Mesenchymal stem cell (in vitro differentiated cells and primary cell): ENCODE measurements around the gene ZNF574.
A peak's percentile ranks its signal among the peaks of the same experiment; 100 is the strongest.

Experiments used
- DNase-seq: peaks from one replicate; pipeline ENCODE4 v3.0.0-alpha.2; 2013
- H2AFZ ChIP-seq: one replicate; pipeline ENCODE4 v1.6.1; 2013; ENCODE audit warnings: low read depth, mild to moderate bottlenecking, control low read depth, inconsistent platforms, low read length, moderate library complexity
- H2AK5ac ChIP-seq: 2 replicates; pipeline ENCODE4 v1.6.1; 2013; ENCODE audit warnings: low read length, moderate library complexity, mild to moderate bottlenecking, inconsistent platforms; ENCODE audit not compliant: severe bottlenecking
- H2BK120ac ChIP-seq: one replicate; pipeline ENCODE4 v1.6.1; 2013; ENCODE audit warnings: low read depth, mild to moderate bottlenecking, inconsistent platforms, low read length, moderate library complexity
- H2BK12ac ChIP-seq, 2 experiments: one replicate each; pipeline ENCODE4 v1.6.1; 2013; ENCODE audit warnings: inconsistent platforms in 2 of 2, low read length in 2 of 2, mild to moderate bottlenecking in 2 of 2, moderate library complexity in 2 of 2, control low read depth in 1 of 2
- H2BK15ac ChIP-seq: one replicate; pipeline ENCODE4 v1.6.1; 2013; ENCODE audit warnings: mild to moderate bottlenecking, low read depth, inconsistent platforms; ENCODE audit not compliant: poor library complexity, severe bottlenecking
- H2BK5ac ChIP-seq: 2 replicates; pipeline ENCODE4 v1.6.1; 2013; ENCODE audit warnings: low read depth, mild to moderate bottlenecking, low read length, control low read depth, inconsistent platforms; ENCODE audit not compliant: poor library complexity, severe bottlenecking
- H3K14ac ChIP-seq, 2 experiments: one replicate each; pipeline ENCODE4 v1.6.1; 2013; ENCODE audit warnings: inconsistent platforms in 2 of 2, low read length in 2 of 2, control low read depth in 1 of 2, mild to moderate bottlenecking in 1 of 2, moderate library complexity in 1 of 2
- H3K18ac ChIP-seq, 2 experiments: one replicate each; pipeline ENCODE4 v1.6.1; 2013; ENCODE audit warnings: inconsistent platforms in 2 of 2, low read length in 2 of 2, control low read depth in 1 of 2, low read depth in 1 of 2, mild to moderate bottlenecking in 1 of 2
- H3K23ac ChIP-seq, 2 experiments: one replicate each; pipeline ENCODE4 v1.6.1; 2013; ENCODE audit warnings: inconsistent platforms in 2 of 2, low read length in 2 of 2, mild to moderate bottlenecking in 2 of 2, moderate library complexity in 2 of 2, control low read depth in 1 of 2
- H3K27ac ChIP-seq: 2 replicates; pipeline ENCODE4 v1.5.1; 2013; ENCODE audit warnings: mild to moderate bottlenecking, moderate library complexity, low read length, control low read depth, inconsistent platforms; ENCODE audit not compliant: poor library complexity, severe bottlenecking
- H3K27me3 ChIP-seq, 2 experiments: 2 replicates each; pipeline versions ENCODE4 v1.6.1 to v1.7.0; 2013; ENCODE audit warnings: low read length in 2 of 2, mild to moderate bottlenecking in 2 of 2, moderate library complexity in 2 of 2, control low read depth in 1 of 2, inconsistent platforms in 1 of 2; ENCODE audit not compliant: control insufficient read depth in 1 of 2, insufficient read depth in 1 of 2
- H3K36me3 ChIP-seq, 2 experiments: 2 replicates each; pipeline versions ENCODE4 v1.6.1 to v1.7.0; 2013; ENCODE audit warnings: low read length in 2 of 2, control low read depth in 1 of 2, inconsistent platforms in 1 of 2, low read depth in 1 of 2, mild to moderate bottlenecking in 1 of 2; ENCODE audit not compliant: insufficient read depth in 2 of 2, control insufficient read depth in 1 of 2
- H3K4ac ChIP-seq, 2 experiments: one replicate each; pipeline ENCODE4 v1.6.1; 2013; ENCODE audit warnings: inconsistent platforms in 2 of 2, low read length in 2 of 2, mild to moderate bottlenecking in 2 of 2, moderate library complexity in 2 of 2, control low read depth in 1 of 2, low read depth in 1 of 2
- H3K4me1 ChIP-seq: 2 replicates; pipeline ENCODE4 v1.6.1; 2013; ENCODE audit warnings: low read depth, low read length, control low read depth; ENCODE audit not compliant: control insufficient read depth, insufficient read depth
- H3K4me2 ChIP-seq: 2 replicates; pipeline ENCODE4 v1.6.1; 2013; ENCODE audit warnings: low read length, mild to moderate bottlenecking, inconsistent platforms; ENCODE audit not compliant: poor library complexity, severe bottlenecking
- H3K4me3 ChIP-seq, 2 experiments: 2 replicates each; pipeline versions ENCODE4 v1.5.1 to v1.7.0; 2013; ENCODE audit warnings: low read length in 2 of 2, mild to moderate bottlenecking in 2 of 2, control low read depth in 1 of 2, low read depth in 1 of 2; ENCODE audit not compliant: insufficient read depth in 1 of 2
- H3K79me1 ChIP-seq: replicated peaks from 2 replicates; pipeline ENCODE4 v1.6.1; 2013; ENCODE audit warnings: mild to moderate bottlenecking, control low read depth, low read length, inconsistent platforms; ENCODE audit not compliant: poor library complexity, severe bottlenecking
- H3K9ac ChIP-seq: 2 replicates; pipeline ENCODE4 v1.7.0; 2013; ENCODE audit warnings: mild to moderate bottlenecking, low read length, moderate library complexity
- H3K9me3 ChIP-seq: 2 replicates; pipeline ENCODE4 v1.7.0; 2013; ENCODE audit warnings: mild to moderate bottlenecking, low read length; ENCODE audit not compliant: control insufficient read depth
- H4K8ac ChIP-seq: one replicate; pipeline ENCODE4 v1.6.1; 2013; ENCODE audit warnings: inconsistent platforms, mild to moderate bottlenecking, low read length, moderate library complexity
- H4K91ac ChIP-seq: one replicate; pipeline ENCODE4 v1.6.1; 2013; ENCODE audit warnings: mild to moderate bottlenecking, low read length, inconsistent platforms
- WGBS: methylation state at CpG from one replicate; pipeline ENCODE4 v1.1.7; 2013; ENCODE audit warnings: mixed read lengths; 5-methylcytosine and 5-hydroxymethylcytosine counted together

Gene ZNF574

GRCh38 chr19:42093926-42094325 lies 18.0 kb downstream of the ZNF574 start:
- H2BK120ac ChIP-seq = no peak overlapping the region
- H3K27me3 ChIP-seq = no peaks in the 10 kb centered on the region
- no peak overlapping the region for H3K4me3 ChIP-seq
- peaks cover 35 to 52% of the 10 kb centered on the region in 2 experiments for H3K36me3 ChIP-seq
- H3K4me2 ChIP-seq = no peak overlapping the region
- H3K18ac ChIP-seq = no peak overlapping the region
- H2BK15ac ChIP-seq = no peak overlapping the region
- H3K79me1 ChIP-seq = no peaks in the 10 kb centered on the region
- H2BK12ac ChIP-seq = no peak overlapping the region
- no peak overlapping the region for H2BK5ac ChIP-seq
- DNase-seq = no peak
- no peak overlapping the region for H2AFZ ChIP-seq
- H3K9me3 ChIP-seq = no peaks in the 10 kb centered on the region
- H4K91ac ChIP-seq = no peak overlapping the region
- H3K4me1 ChIP-seq = peaks cover 11% of the 10 kb centered on the region
- WGBS = 92% methylated on average over 4 of the region's 4 CpGs
- peak overlapping the region; percentile 23 for H3K9ac ChIP-seq
- H3K4ac ChIP-seq = no peak overlapping the region
- no peak overlapping the region for H3K23ac ChIP-seq
- no peak overlapping the region for H3K27ac ChIP-seq
- no peak overlapping the region for H4K8ac ChIP-seq
- no peak overlapping the region for H2AK5ac ChIP-seq
- H3K14ac ChIP-seq = no peak overlapping the region

DNA sequence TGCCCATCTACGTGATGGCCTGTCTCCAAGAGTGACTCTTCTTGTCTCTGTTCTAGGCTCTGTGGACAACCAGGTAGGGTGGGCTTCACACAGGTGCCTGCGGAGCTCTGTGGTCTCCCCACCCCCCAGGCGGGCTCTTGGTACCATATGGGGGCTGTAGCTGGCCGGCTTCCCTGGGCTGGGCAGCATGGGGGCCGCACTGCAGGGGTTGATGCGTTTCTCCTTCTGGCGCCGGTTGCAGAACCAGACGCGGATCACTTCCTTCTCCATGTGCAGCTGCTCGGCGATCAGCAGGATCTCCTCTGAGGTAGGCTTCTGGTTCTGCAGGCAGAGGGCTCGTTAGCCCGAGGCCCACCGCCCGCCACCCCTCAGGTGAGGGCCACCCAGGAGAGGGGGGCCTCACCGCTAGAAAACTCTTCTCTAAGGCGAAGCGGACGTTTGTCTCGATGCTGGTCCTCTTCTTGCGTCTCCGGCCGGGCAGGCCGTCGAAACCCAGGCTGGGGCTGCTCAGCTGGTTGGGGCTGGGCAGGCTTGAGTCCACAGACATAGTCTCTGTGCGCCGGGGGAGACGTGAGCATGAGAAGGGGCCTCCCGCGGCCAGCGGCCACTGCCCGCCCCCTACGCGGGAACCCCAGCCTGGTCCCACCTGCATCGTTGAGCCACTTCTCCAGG lies 19.3 kb downstream of the ZNF574 start:
- WGBS = 97% methylated on average over 36 of the region's 36 CpGs
- H2BK5ac ChIP-seq = no peak overlapping the region

GRCh38 chr19:42095814-42096230 lies 19.9 kb downstream of the ZNF574 start:
- Histone ChIP-seq H3K9ac (no peak overlapping the region), H3K36me3 (peaks cover 40 to 58% of the 10 kb centered on the region in 2 experiments), H3K4ac (no peak overlapping the region), H3K79me1 (no peaks in the 10 kb centered on the region), H2BK5ac (no peak overlapping the region), H3K27ac (no peak overlapping the region), H2BK15ac (no peak overlapping the region), H2BK12ac (no peak overlapping the region), H4K8ac (no peak overlapping the region), H3K14ac (no peak overlapping the region), H3K18ac (no peak overlapping the region), H3K4me2 (no peak overlapping the region), H4K91ac (no peak overlapping the region), H3K4me3 (no peak overlapping the region), H2AFZ (no peak overlapping the region), H2AK5ac (no peak overlapping the region), H3K27me3 (no peaks in the 10 kb centered on the region), H3K9me3 (no peaks in the 10 kb centered on the region), H2BK120ac (no peak overlapping the region), H3K4me1 (peaks cover 5% of the 10 kb centered on the region), H3K23ac (no peak overlapping the region)
- WGBS = 51% methylated on average over 28 of the region's 28 CpGs
- DNase-seq = no peak

More for the DNA sequence above, 19.3 kb downstream of the ZNF574 start:
- Histone ChIP-seq H3K18ac (no peak overlapping the region), H3K4me2 (no peak overlapping the region), H3K4me3 (no peak overlapping the region), H2AFZ (no peak overlapping the region), H3K9me3 (no peaks in the 10 kb centered on the region), H3K79me1 (no peaks in the 10 kb centered on the region), H3K27ac (no peak overlapping the region), H3K4me1 (peaks cover 5% of the 10 kb centered on the region), H4K8ac (no peak overlapping the region), H3K14ac (peak overlapping the region in 1 of 2 experiments; percentile 30), H3K9ac (no peak overlapping the region), H2BK15ac (no peak overlapping the region), H4K91ac (no peak overlapping the region), H3K4ac (no peak overlapping the region), H3K23ac (no peak overlapping the region), H3K27me3 (no peaks in the 10 kb centered on the region), H2BK120ac (no peak overlapping the region), H2BK12ac (no peak overlapping the region), H2AK5ac (no peak overlapping the region), H3K36me3 (peaks cover 40 to 58% of the 10 kb centered on the region in 2 experiments)
- no peak for DNase-seq

DNA sequence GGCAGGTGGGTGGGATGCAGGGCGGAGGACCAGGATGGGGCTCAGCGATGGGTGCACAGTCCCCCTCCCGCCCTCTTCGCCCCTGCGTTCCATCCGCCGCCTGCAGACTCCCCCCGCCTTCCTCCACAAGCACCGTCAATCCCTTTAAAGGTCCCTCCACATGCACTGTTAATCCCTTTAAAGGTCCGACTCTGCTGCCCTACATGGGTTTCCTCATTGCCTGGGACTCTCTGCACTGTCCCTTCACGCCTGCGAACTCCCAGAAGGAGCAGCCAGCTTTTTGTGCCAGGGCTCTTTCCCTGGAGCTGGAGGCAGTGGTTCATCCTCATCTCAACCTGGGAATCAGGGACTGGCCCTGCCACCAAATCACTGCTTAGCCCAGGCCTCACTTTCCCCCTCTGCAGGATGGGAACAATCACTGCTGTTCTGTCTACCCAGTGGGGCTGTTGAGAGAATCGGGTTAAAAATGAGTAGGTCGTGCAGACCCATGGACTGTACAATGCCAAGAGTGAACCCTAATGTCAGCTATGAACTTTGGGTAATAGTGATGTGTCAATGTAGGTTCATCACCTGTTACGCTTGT lies 20.4 kb downstream of the ZNF574 start:
- H3K4me1 ChIP-seq = peaks cover 5% of the 10 kb centered on the region
- 84% methylated on average over 15 of the region's 15 CpGs for WGBS
- no peak overlapping the region for H4K91ac ChIP-seq
- H3K9me3 ChIP-seq = no peaks in the 10 kb centered on the region
- no peak overlapping the region for H2BK12ac ChIP-seq
- H3K23ac ChIP-seq = no peak overlapping the region
- H3K9ac ChIP-seq = no peak overlapping the region
- no peak overlapping the region for H4K8ac ChIP-seq
- H3K4ac ChIP-seq = no peak overlapping the region
- peaks cover 36 to 58% of the 10 kb centered on the region in 2 experiments for H3K36me3 ChIP-seq
- no peak overlapping the region for H3K27ac ChIP-seq
- H3K18ac ChIP-seq = no peak overlapping the region
- no peak overlapping the region for H3K4me2 ChIP-seq
- DNase-seq = no peak
- H2BK15ac ChIP-seq = no peak overlapping the region
- H2BK5ac ChIP-seq = no peak overlapping the region
- no peak overlapping the region for H2BK120ac ChIP-seq
- H3K14ac ChIP-seq = no peak overlapping the region
- no peaks in the 10 kb centered on the region for H3K79me1 ChIP-seq
- no peaks in the 10 kb centered on the region for H3K27me3 ChIP-seq
- no peak overlapping the region for H3K4me3 ChIP-seq
- no peak overlapping the region for H2AK5ac ChIP-seq
- no peak overlapping the region for H2AFZ ChIP-seq
